ENCODE data around the gene ORAI3. TPM values are rescaled to one million over a fixed set of nuclear protein-coding genes. Genes with fewer than 3 reads are reported as not detected.

ORAI3 gene
- total RNA-seq, 1 experiment from 2014 or later: 9.0 TPM

- Histone ChIP-seq H3K9ac (ENCODE audit: low read length) (no peak overlapping the region), H4K20me1 (ENCODE audit: insufficient read depth) (no peaks in the 10 kb centered on the region), H3K9me2 (ENCODE audit: insufficient read depth) (no peaks in the 10 kb centered on the region), H3K4me1 (ENCODE audit: control insufficient read depth in 1 of 2, insufficient read depth in 2 of 2, low read length in 2 of 2) (peaks cover 20 to 25% of the 10 kb centered on the region in 2 experiments), H3K4me3 (replicated peaks in 1 of 2; ENCODE audit: low read depth in 1 of 2, low read length in 2 of 2) (no peak overlapping the region), H3K9me3 (ENCODE audit: control insufficient read depth in 1 of 2, insufficient read depth in 1 of 2, low read depth in 1 of 2, low read length in 2 of 2) (no peaks in the 10 kb centered on the region), H3K79me2 (ENCODE audit: insufficient read depth, low read length) (no peaks in the 10 kb centered on the region), H3K27ac (ENCODE audit: low read depth, low read length) (no peak overlapping the region), H3K36me3 (ENCODE audit: control insufficient read depth in 1 of 2, insufficient read depth in 2 of 2, low read length in 2 of 2) (no peaks in the 10 kb centered on the region), H3K27me3 (ENCODE audit: insufficient read depth, low read length) (no peaks in the 10 kb centered on the region), H3K4me2 (ENCODE audit: low read length) (no peak overlapping the region), H2AFZ (ENCODE audit: low read depth, low read length, poor library complexity, severe bottlenecking) (no peak overlapping the region)
- ChIA-PET CTCF (no interaction called here), POLR2A (no interaction called here), RAD21 (ENCODE audit: low non-redundant PET in 1 of 2, low total read pairs in 2 of 2, uncharacterized antibody in 2 of 2, unreplicated experiment in 2 of 2) (no interaction called here)
- DNase-seq (ENCODE audit: low read depth, low spot score): no peak
- no TSS peak for BruUV-seq (replicated peaks)
- intact Hi-C loops (cut with micrococcal nuclease): no loop called here
- TF ChIP-seq EZH2phosphoT487 (IDR thresholded peaks at IDR 0.05; ENCODE audit: borderline replicate concordance): no peak
- no peak for TF ChIP-seq RAD21 (IDR thresholded peaks at IDR 0.05; ENCODE audit: low read depth)
- no peak for TF ChIP-seq CTCF (IDR thresholded peaks at IDR 0.05 in 2 of 3, conservative IDR thresholded peaks at IDR 0.05 in 1 of 3; ENCODE audit: borderline replicate concordance in 1 of 3, insufficient read depth in 1 of 3, low read depth in 2 of 3, low read length in 2 of 3)
- TF ChIP-seq ZBTB33 (IDR thresholded peaks at IDR 0.05; ENCODE audit: extremely low read depth, insufficient replicate concordance, low read length): no peak
- ATAC-seq: no peak
Observed at GRCh38 chr16:31002250-31002700, 53.4 kb downstream of the ORAI3 start.
